GM12878 (cell line): ENCODE data around the gene NDUFB1. TPM values are rescaled to one million over a fixed set of nuclear protein-coding genes. Genes with fewer than 3 reads are reported as not detected.

Experiments used
- ATF7 ChIP-seq: fragments of 450-650 bp; IDR thresholded peaks from 2 replicates; pipeline ENCODE4 v1.6.1; 2016; ENCODE audit warnings: low read depth, mild to moderate bottlenecking
- BMI1 ChIP-seq: fragments of 450-650 bp; IDR thresholded peaks from 2 replicates; pipeline ENCODE4 v1.6.1; 2016; ENCODE audit warnings: mild to moderate bottlenecking, moderate library complexity, borderline replicate concordance
- BRCA1 ChIP-seq: IDR thresholded peaks from 2 replicates; pipeline ENCODE4 v1.6.1; 2011; ENCODE audit warnings: low read depth, low read length, improper control_type of control experiment
- CHD2 ChIP-seq: IDR thresholded peaks from 2 replicates; pipeline ENCODE4 v1.6.1; 2011; ENCODE audit warnings: low read depth, low read length, improper control_type of control experiment, borderline replicate concordance
- CHD4 ChIP-seq: fragments of 200-600 bp; sonication (generic); IDR thresholded peaks from 2 replicates; pipeline ENCODE4 v1.6.1; 2016; ENCODE audit warnings: mild to moderate bottlenecking
- CREM ChIP-seq: IDR thresholded peaks from 2 replicates; pipeline ENCODE4 v1.6.1; 2014; ENCODE audit warnings: antibody characterized with exemption, low read depth
- ETV6 ChIP-seq, 2 experiments: fragments of 450-650 bp in 1 of 2; IDR thresholded peaks in 1 of 2; conservative IDR thresholded peaks in 1 of 2; 2 replicates each; pipeline ENCODE4 v1.6.1; 2014; ENCODE audit warnings: antibody characterized with exemption in 1 of 2, borderline replicate concordance in 1 of 2, low read depth in 1 of 2, mild to moderate bottlenecking in 1 of 2, moderate library complexity in 1 of 2
- GABPA ChIP-seq: IDR thresholded peaks from 2 replicates; pipeline ENCODE4 v1.6.1; 2014; ENCODE audit warnings: antibody characterized with exemption, low read depth, mild to moderate bottlenecking, inconsistent platforms
- IRF4 ChIP-seq: IDR thresholded peaks from 2 replicates; pipeline ENCODE4 v1.6.1; 2011; ENCODE audit warnings: low read depth, low read length
- IRF5 ChIP-seq: fragments of 450-650 bp; IDR thresholded peaks from 2 replicates; pipeline ENCODE4 v1.6.1; 2017; ENCODE audit warnings: borderline replicate concordance
- JUND ChIP-seq: IDR thresholded peaks from 2 replicates; pipeline ENCODE4 v1.6.1; 2012; ENCODE audit warnings: low read depth, mild to moderate bottlenecking, low read length, improper control_type of control experiment, moderate library complexity
- MYC ChIP-seq: IDR thresholded peaks from 2 replicates; pipeline ENCODE4 v1.6.1; 2011; ENCODE audit warnings: mild to moderate bottlenecking, low read length, moderate library complexity, inconsistent platforms; ENCODE audit not compliant: insufficient read depth, insufficient replicate concordance, insufficient read length, severe bottlenecking
- NFYB ChIP-seq: IDR thresholded peaks from 2 replicates; pipeline ENCODE4 v1.6.1; 2011; ENCODE audit warnings: low read depth, mild to moderate bottlenecking, low read length, improper control_type of control experiment, moderate library complexity; ENCODE audit not compliant: insufficient read depth
- NR2C2 ChIP-seq: IDR thresholded peaks from 2 replicates; pipeline ENCODE4 v1.6.1; 2011; ENCODE audit warnings: borderline replicate concordance, low read depth; ENCODE audit not compliant: control insufficient read depth, insufficient read length
- PKNOX1 ChIP-seq: fragments of 450-650 bp; IDR thresholded peaks from 2 replicates; pipeline ENCODE4 v1.6.1; 2016; ENCODE audit warnings: mild to moderate bottlenecking
- REST ChIP-seq: IDR thresholded peaks from 2 replicates; pipeline ENCODE4 v1.6.1; 2012; ENCODE audit warnings: mild to moderate bottlenecking, low read depth, low read length
- SP1 ChIP-seq: IDR thresholded peaks from one replicate; pipeline ENCODE4 v1.6.1; 2011; ENCODE audit warnings: low read depth, low read length
- SREBF1 ChIP-seq: IDR thresholded peaks from 2 replicates; pipeline ENCODE4 v1.6.1; 2012; ENCODE audit warnings: mild to moderate bottlenecking, low read length
- TARDBP ChIP-seq: IDR thresholded peaks from 2 replicates; pipeline ENCODE4 v1.6.1; 2016; ENCODE audit warnings: borderline replicate concordance
- USF1 ChIP-seq: IDR thresholded peaks from 2 replicates; pipeline ENCODE4 v1.6.1; 2011; ENCODE audit warnings: borderline replicate concordance, low read depth, mild to moderate bottlenecking, moderate library complexity, mixed read lengths, low read length; ENCODE audit not compliant: insufficient read depth; ENCODE audit errors: extremely low read length
- USF2 ChIP-seq: IDR thresholded peaks from 2 replicates; pipeline ENCODE4 v1.6.1; 2011; ENCODE audit warnings: low read depth, low read length, improper control_type of control experiment, borderline replicate concordance
- ZBED1 ChIP-seq: IDR thresholded peaks from 2 replicates; pipeline ENCODE4 v1.6.1; 2016; ENCODE audit warnings: borderline replicate concordance
- ZNF207 ChIP-seq: fragments of 450-650 bp; IDR thresholded peaks from 2 replicates; pipeline ENCODE4 v1.6.1; 2014; ENCODE audit warnings: antibody characterized with exemption, mild to moderate bottlenecking, borderline replicate concordance
- polyA plus RNA-seq, 11 experiments: library from polyadenylated mRNA; depleted of rRNA in 4 of 11; unstranded in 6 of 11; stranded (reverse) in 5 of 11; fragments of >200 nt; fragmentation: Nextera tagmentation in 4 of 11; fragmentation: Illumina TruSeq in 1 of 11; extraction: Ambion mirVana in 4 of 11; extraction: Trizol in 1 of 11; gene quantifications; 1 replicate in 1 of 11; 2 replicates in 10 of 11; pipeline versions ENCODE4 v1.2.1 to v1.2.3, GENCODE V29; 2011 to 2016; ENCODE audit warnings: inconsistent platforms in 2 of 11, missing spikeins in 2 of 11, low read depth in 1 of 11
- total RNA-seq, 4 experiments: library from RNA; depleted of rRNA in 3 of 4; stranded (reverse); fragments of >200 nt in 3 of 4; fragmentation: Illumina TruSeq in 1 of 4; extraction: Trizol in 1 of 4; gene quantifications; 2 replicates each; pipeline versions ENCODE4 v1.2.1 to v1.2.3, GENCODE V29; 2013 to 2021

Gene NDUFB1
- total and polyA plus RNA-seq, 10 of the 15 experiments (the other 5 are each of a cell fraction or from before 2014, with no cell fraction given) = 132 to 919 (median 561) TPM

- TF ChIP-seq USF1 (peak; percentile 97), SREBF1 (no peak), IRF5 (no peak), PKNOX1 (no peak), NR2C2 (no peak), CHD2 (peak; percentile 30; the same call in 1 of the 2 replicates), ETV6 (conservative IDR thresholded peaks at IDR 0.05 in 1 of 2, IDR thresholded peaks at IDR 0.05 in 1 of 2; ENCODE audit: borderline replicate concordance in 1 of 2, low read depth in 1 of 2) (no peak), REST (no peak), ATF7 (no peak), CHD4 (no peak), MYC (no peak), ZBED1 (no peak), GABPA (no peak), USF2 (peak; percentile 96), TARDBP (no peak), SP1 (peak; percentile 43), NFYB (peak; percentile 76), JUND (no peak), CREM (peak; percentile 56; the same call in 1 of the 2 replicates), BRCA1 (no peak), ZNF207 (peak; percentile 28; the same call in 1 of the 2 replicates), BMI1 (no peak), IRF4 (no peak)
Observed at GRCh38 chr14:92106143-92106926, 15.2 kb downstream of the NDUFB1 start, which contains the start of gene ATXN3 (continued).
